ENCODE data around the gene PTPRF.

DNA sequence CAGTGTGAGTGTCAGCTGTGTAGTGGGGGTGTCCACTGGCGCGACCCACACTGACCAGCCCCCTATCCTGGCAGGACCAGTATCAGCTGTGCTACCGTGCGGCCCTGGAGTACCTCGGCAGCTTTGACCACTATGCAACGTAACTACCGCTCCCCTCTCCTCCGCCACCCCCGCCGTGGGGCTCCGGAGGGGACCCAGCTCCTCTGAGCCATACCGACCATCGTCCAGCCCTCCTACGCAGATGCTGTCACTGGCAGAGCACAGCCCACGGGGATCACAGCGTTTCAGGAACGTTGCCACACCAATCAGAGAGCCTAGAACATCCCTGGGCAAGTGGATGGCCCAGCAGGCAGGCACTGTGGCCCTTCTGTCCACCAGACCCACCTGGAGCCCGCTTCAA is 91.2 kb downstream of the PTPRF start:
- TF ChIP-seq, protein P1, sequence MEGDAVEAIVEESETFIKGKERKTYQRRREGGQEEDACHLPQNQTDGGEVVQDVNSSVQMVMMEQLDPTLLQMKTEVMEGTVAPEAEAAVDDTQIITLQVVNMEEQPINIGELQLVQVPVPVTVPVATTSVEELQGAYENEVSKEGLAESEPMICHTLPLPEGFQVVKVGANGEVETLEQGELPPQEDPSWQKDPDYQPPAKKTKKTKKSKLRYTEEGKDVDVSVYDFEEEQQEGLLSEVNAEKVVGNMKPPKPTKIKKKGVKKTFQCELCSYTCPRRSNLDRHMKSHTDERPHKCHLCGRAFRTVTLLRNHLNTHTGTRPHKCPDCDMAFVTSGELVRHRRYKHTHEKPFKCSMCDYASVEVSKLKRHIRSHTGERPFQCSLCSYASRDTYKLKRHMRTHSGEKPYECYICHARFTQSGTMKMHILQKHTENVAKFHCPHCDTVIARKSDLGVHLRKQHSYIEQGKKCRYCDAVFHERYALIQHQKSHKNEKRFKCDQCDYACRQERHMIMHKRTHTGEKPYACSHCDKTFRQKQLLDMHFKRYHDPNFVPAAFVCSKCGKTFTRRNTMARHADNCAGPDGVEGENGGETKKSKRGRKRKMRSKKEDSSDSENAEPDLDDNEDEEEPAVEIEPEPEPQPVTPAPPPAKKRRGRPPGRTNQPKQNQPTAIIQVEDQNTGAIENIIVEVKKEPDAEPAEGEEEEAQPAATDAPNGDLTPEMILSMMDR (IDR thresholded peaks at IDR 0.05): no peak
- no peak for TF ChIP-seq POLR2A (IDR thresholded peaks at IDR 0.05)
- TF ChIP-seq POLR2AphosphoS5 (IDR thresholded peaks at IDR 0.05): no peak
